Liver (tissue), 9 donors: ENCODE results near the gene ZNF222. TPM values are rescaled to one million over a fixed set of nuclear protein-coding genes. Genes with fewer than 3 reads are reported as not detected.

Experiments
- DNase-seq: peaks from one replicate; pipeline ENCODE4 v3.0.0-alpha.2; 2017; ENCODE audit warnings: low spot score
- H3K27ac ChIP-seq, 2 donors: one replicate each; pipeline ENCODE4 v1.7.0; 2013; ENCODE audit warnings: inconsistent platforms in 2 of 2, low read length in 2 of 2, control low read depth in 1 of 2, low read depth in 1 of 2, mild to moderate bottlenecking in 1 of 2
- H3K27me3 ChIP-seq, 4 donors: one replicate each; pipeline versions ENCODE4 v1.6.1 to v1.7.0; 2013; ENCODE audit warnings: low read length in 3 of 4, inconsistent platforms in 1 of 4, mild to moderate bottlenecking in 1 of 4, moderate library complexity in 1 of 4; ENCODE audit not compliant: control insufficient read depth in 4 of 4, insufficient read depth in 4 of 4
- H3K36me3 ChIP-seq, 4 donors: one replicate each; pipeline versions ENCODE4 v1.6.1 to v1.7.0; 2013; ENCODE audit warnings: low read length in 3 of 4, mild to moderate bottlenecking in 3 of 4, low read depth in 1 of 4, moderate library complexity in 1 of 4; ENCODE audit not compliant: control insufficient read depth in 4 of 4, insufficient read depth in 3 of 4
- H3K4me1 ChIP-seq, 4 donors: one replicate each; pipeline versions ENCODE4 v1.6.1 to v1.7.0; 2013; ENCODE audit warnings: low read length in 3 of 4, mild to moderate bottlenecking in 3 of 4, moderate library complexity in 1 of 4; ENCODE audit not compliant: control insufficient read depth in 4 of 4, insufficient read depth in 4 of 4
- H3K4me3 ChIP-seq, 3 donors: one replicate each; pipeline versions ENCODE4 v1.6.1 to v1.7.0; 2013; ENCODE audit warnings: low read length in 3 of 3, control low read depth in 1 of 3, low read depth in 1 of 3, mild to moderate bottlenecking in 1 of 3
- H3K9ac ChIP-seq, 2 donors: one replicate each; pipeline ENCODE4 v1.7.0; 2013; ENCODE audit warnings: low read length in 2 of 2, mild to moderate bottlenecking in 2 of 2, moderate library complexity in 2 of 2, control low read depth in 1 of 2, low read depth in 1 of 2
- H3K9me3 ChIP-seq, 4 donors: one replicate each; pipeline versions ENCODE4 v1.6.1 to v1.7.0; 2013; ENCODE audit warnings: low read length in 3 of 4; ENCODE audit not compliant: control insufficient read depth in 4 of 4
- EGR1 ChIP-seq, 2 donors: IDR thresholded peaks; 2 replicates each; pipeline ENCODE4 v1.6.1; 2016 to 2018; ENCODE audit warnings: antibody characterized with exemption in 2 of 2, low read depth in 2 of 2
- FOXA1 ChIP-seq: IDR thresholded peaks from 2 replicates; pipeline ENCODE4 v1.6.1; 2016; ENCODE audit warnings: antibody characterized with exemption
- FOXA2 ChIP-seq: IDR thresholded peaks from 2 replicates; pipeline ENCODE4 v1.6.1; 2016; ENCODE audit warnings: antibody characterized with exemption
- GABPA ChIP-seq, 2 donors: IDR thresholded peaks in 1 of 2; conservative IDR thresholded peaks in 1 of 2; 2 replicates each; pipeline ENCODE4 v1.6.1; 2016; ENCODE audit warnings: antibody characterized with exemption in 2 of 2, mild to moderate bottlenecking in 1 of 2, moderate library complexity in 1 of 2
- HNF4A ChIP-seq, 2 donors: conservative IDR thresholded peaks; 2 replicates each; pipeline ENCODE4 v1.6.1; 2016; ENCODE audit warnings: antibody characterized with exemption in 2 of 2, mild to moderate bottlenecking in 2 of 2
- HNF4G ChIP-seq: IDR thresholded peaks from 2 replicates; pipeline ENCODE4 v1.6.1; 2016; ENCODE audit warnings: antibody characterized with exemption
- JUND ChIP-seq, 2 donors: IDR thresholded peaks; 2 replicates each; pipeline ENCODE4 v1.6.1; 2016; ENCODE audit warnings: antibody characterized with exemption in 2 of 2
- NR2F2 ChIP-seq: IDR thresholded peaks from 2 replicates; pipeline ENCODE4 v1.6.1; 2016; ENCODE audit warnings: antibody characterized with exemption
- RAD21 ChIP-seq, 2 donors: IDR thresholded peaks; 2 replicates each; pipeline ENCODE4 v1.6.1; 2016; ENCODE audit warnings: antibody characterized with exemption in 2 of 2, mild to moderate bottlenecking in 2 of 2
- RXRA ChIP-seq, 2 donors: IDR thresholded peaks; 2 replicates each; pipeline ENCODE4 v1.6.1; 2017 to 2018; ENCODE audit warnings: antibody characterized with exemption in 2 of 2, mild to moderate bottlenecking in 1 of 2
- SP1 ChIP-seq: IDR thresholded peaks from 2 replicates; pipeline ENCODE4 v1.6.1; 2018; ENCODE audit warnings: antibody characterized with exemption, mild to moderate bottlenecking
- TAF1 ChIP-seq: conservative IDR thresholded peaks from 2 replicates; pipeline ENCODE4 v1.6.1; 2016; ENCODE audit warnings: antibody characterized with exemption, mild to moderate bottlenecking
- YY1 ChIP-seq: IDR thresholded peaks from 2 replicates; pipeline ENCODE4 v1.6.1; 2016; ENCODE audit warnings: antibody characterized with exemption, mild to moderate bottlenecking
- WGBS: extraction: QIAGEN DNeasy Blood & Tissue Kit; methylation state at CpG from one replicate; pipeline ENCODE4 v1.1.7; 2013; 5-methylcytosine and 5-hydroxymethylcytosine counted together
- polyA plus RNA-seq, 2 donors: library from polyadenylated mRNA; stranded (reverse) in 1 of 2; unstranded in 1 of 2; fragments of 200-250 nt in 1 of 2; fragments of >200 nt in 1 of 2; fragmentation: Nextera tagmentation in 1 of 2; extraction: Ambion mirVana in 1 of 2; gene quantifications; one replicate each; pipeline versions ENCODE4 v1.2.1 to v1.2.3, GENCODE V29; 2013 to 2015
- total RNA-seq, 2 donors: library from RNA; depleted of rRNA; stranded (reverse); fragments of >200 nt; gene quantifications; one replicate each; pipeline ENCODE4 v1.2.3, GENCODE V29; 2014
- TF ChIP-seq, protein P1 (sequence below): IDR thresholded peaks from 2 replicates; pipeline ENCODE4 v1.6.1; 2016; ENCODE audit warnings: antibody characterized with exemption, mild to moderate bottlenecking
- TF ChIP-seq, protein P2 (sequence below): IDR thresholded peaks from 2 replicates; pipeline ENCODE4 v1.6.1; 2016; ENCODE audit warnings: antibody characterized with exemption
- TF ChIP-seq, protein P3 (sequence below): IDR thresholded peaks from 2 replicates; pipeline ENCODE4 v1.6.1; 2016; ENCODE audit warnings: antibody characterized with exemption
- TF ChIP-seq, protein P4 (sequence below): fragments of 150-350 bp; IDR thresholded peaks from 2 replicates; pipeline ENCODE4 v1.5.1; 2017; ENCODE audit warnings: improper control_type of control experiment, low read depth, low read length; ENCODE audit not compliant: missing input control
- donor health status: healthy.
- donor health status: healthy.
- donor health status: healthy.
- donor health status: healthy.
- donor health status: healthy.

The ZNF222 gene
- total and polyA plus RNA-seq, 4 donors: 0.79 to 2.5 (median 1.5) TPM

DNA sequence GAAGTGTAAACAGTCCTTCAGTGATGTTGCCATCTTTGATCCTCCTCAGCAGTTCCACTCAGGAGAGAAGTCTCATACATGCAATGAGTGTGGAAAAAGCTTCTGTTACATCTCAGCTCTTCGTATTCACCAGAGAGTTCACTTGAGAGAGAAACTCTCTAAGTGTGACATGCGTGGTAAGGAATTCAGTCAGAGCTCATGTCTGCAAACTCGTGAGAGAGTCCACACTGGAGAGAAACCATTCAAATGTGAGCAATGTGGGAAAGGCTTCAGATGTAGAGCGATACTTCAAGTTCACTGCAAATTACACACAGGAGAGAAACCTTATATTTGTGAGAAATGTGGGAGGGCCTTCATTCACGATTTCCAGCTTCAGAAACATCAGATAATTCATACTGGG is 14.7 kb upstream of the ZNF222 start (continued):
- TF ChIP-seq, protein P1, sequence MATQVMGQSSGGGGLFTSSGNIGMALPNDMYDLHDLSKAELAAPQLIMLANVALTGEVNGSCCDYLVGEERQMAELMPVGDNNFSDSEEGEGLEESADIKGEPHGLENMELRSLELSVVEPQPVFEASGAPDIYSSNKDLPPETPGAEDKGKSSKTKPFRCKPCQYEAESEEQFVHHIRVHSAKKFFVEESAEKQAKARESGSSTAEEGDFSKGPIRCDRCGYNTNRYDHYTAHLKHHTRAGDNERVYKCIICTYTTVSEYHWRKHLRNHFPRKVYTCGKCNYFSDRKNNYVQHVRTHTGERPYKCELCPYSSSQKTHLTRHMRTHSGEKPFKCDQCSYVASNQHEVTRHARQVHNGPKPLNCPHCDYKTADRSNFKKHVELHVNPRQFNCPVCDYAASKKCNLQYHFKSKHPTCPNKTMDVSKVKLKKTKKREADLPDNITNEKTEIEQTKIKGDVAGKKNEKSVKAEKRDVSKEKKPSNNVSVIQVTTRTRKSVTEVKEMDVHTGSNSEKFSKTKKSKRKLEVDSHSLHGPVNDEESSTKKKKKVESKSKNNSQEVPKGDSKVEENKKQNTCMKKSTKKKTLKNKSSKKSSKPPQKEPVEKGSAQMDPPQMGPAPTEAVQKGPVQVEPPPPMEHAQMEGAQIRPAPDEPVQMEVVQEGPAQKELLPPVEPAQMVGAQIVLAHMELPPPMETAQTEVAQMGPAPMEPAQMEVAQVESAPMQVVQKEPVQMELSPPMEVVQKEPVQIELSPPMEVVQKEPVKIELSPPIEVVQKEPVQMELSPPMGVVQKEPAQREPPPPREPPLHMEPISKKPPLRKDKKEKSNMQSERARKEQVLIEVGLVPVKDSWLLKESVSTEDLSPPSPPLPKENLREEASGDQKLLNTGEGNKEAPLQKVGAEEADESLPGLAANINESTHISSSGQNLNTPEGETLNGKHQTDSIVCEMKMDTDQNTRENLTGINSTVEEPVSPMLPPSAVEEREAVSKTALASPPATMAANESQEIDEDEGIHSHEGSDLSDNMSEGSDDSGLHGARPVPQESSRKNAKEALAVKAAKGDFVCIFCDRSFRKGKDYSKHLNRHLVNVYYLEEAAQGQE: no peak
- no peak for TF ChIP-seq RAD21 (IDR thresholded peaks at IDR 0.05)
- TF ChIP-seq TAF1: no peak
- no peak for TF ChIP-seq YY1
- TF ChIP-seq JUND (IDR thresholded peaks at IDR 0.05): no peak
- no peak for TF ChIP-seq HNF4G
- no peak for TF ChIP-seq HNF4A (conservative IDR thresholded peaks at IDR 0.05)

DNA sequence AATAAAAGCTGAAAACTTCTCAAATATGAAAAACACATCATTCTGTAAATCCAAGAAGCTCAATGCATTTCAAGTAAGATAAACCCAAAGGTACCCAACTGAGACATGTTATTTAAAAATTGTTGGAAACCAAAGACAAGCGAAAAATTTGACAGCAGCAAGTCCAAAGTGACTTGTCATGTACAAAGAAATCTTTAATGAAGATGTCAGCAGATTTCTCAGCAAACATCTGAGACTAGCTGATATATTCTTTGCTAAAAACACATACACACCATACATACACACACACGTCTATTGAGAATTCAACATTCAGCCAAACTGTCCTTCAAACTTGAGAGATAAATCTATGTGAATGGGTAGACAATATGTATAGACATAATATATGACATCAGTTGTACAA is 5.7 kb upstream of the ZNF222 start:
- 35% methylated on average over 2 of the region's 2 CpGs for WGBS
- H3K27me3 ChIP-seq: peaks cover 0 to 5% (median 0%) of the 10 kb centered on the region in 4 donors
- TF ChIP-seq FOXA2 (no peak), RAD21 (IDR thresholded peaks at IDR 0.05) (no peak), HNF4G (no peak)
- TF ChIP-seq, protein P2, sequence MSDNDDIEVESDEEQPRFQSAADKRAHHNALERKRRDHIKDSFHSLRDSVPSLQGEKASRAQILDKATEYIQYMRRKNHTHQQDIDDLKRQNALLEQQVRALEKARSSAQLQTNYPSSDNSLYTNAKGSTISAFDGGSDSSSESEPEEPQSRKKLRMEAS: no peak
- TF ChIP-seq, protein P3, sequence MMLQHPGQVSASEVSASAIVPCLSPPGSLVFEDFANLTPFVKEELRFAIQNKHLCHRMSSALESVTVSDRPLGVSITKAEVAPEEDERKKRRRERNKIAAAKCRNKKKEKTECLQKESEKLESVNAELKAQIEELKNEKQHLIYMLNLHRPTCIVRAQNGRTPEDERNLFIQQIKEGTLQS: no peak

DNA sequence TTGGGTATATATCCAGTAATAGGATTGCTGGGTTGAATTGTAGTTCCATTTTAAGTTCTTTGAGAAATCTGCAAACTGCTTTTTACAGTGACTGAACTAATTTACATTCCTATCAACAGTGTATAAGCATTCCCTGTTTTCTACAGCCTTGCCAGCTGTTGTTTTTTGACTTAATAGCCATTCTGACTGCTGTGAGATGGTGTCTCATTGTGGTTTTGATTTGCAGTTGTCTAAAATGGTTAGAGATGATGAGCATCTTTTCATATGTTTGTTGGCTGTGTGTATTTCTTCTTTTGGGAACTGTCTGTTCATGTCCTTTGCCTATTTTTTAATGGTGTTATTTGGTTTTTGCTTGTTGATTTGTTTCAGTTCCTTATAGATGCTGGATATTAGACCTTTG is 4.0 kb upstream of the ZNF222 start:
- peaks cover 0 to 5% (median 0%) of the 10 kb centered on the region in 4 donors for H3K27me3 ChIP-seq
- DNase-seq: no peak
- H3K27ac ChIP-seq: no peak overlapping the region
- H3K9me3 ChIP-seq: peaks cover 9 to 38% (median 21%) of the 10 kb centered on the region in 4 donors
- peaks cover 0 to 4% (median 0%) of the 10 kb centered on the region in 4 donors for H3K36me3 ChIP-seq
- peaks cover 0 to 11% (median 7%) of the 10 kb centered on the region in 4 donors for H3K4me1 ChIP-seq
- TF ChIP-seq SP1: no peak
- TF ChIP-seq RXRA (IDR thresholded peaks at IDR 0.05): no peak
- TF ChIP-seq FOXA1: no peak
- TF ChIP-seq RAD21 (IDR thresholded peaks at IDR 0.05): no peak
- TF ChIP-seq, protein P4, sequence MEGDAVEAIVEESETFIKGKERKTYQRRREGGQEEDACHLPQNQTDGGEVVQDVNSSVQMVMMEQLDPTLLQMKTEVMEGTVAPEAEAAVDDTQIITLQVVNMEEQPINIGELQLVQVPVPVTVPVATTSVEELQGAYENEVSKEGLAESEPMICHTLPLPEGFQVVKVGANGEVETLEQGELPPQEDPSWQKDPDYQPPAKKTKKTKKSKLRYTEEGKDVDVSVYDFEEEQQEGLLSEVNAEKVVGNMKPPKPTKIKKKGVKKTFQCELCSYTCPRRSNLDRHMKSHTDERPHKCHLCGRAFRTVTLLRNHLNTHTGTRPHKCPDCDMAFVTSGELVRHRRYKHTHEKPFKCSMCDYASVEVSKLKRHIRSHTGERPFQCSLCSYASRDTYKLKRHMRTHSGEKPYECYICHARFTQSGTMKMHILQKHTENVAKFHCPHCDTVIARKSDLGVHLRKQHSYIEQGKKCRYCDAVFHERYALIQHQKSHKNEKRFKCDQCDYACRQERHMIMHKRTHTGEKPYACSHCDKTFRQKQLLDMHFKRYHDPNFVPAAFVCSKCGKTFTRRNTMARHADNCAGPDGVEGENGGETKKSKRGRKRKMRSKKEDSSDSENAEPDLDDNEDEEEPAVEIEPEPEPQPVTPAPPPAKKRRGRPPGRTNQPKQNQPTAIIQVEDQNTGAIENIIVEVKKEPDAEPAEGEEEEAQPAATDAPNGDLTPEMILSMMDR: no peak
- TF ChIP-seq, protein P2: no peak
- no peak for TF ChIP-seq FOXA2
- TF ChIP-seq YY1: no peak
- TF ChIP-seq, protein P3: no peak
- TF ChIP-seq NR2F2: no peak
- TF ChIP-seq TAF1: no peak
- TF ChIP-seq HNF4G: no peak
- no peak for TF ChIP-seq GABPA (IDR thresholded peaks at IDR 0.05 in 1 of 2, conservative IDR thresholded peaks at IDR 0.05 in 1 of 2)
- no peak for TF ChIP-seq HNF4A (conservative IDR thresholded peaks at IDR 0.05)
- no peak for TF ChIP-seq JUND (IDR thresholded peaks at IDR 0.05)
- TF ChIP-seq EGR1 (IDR thresholded peaks at IDR 0.05; ENCODE audit: low read depth in 2 of 2): no peak
- TF ChIP-seq, protein P1: no peak
- no peak overlapping the region for H3K9ac ChIP-seq
- H3K4me3 ChIP-seq: no peak overlapping the region

More for the DNA sequence above, 5.7 kb upstream of the ZNF222 start:
- no peak for DNase-seq
- H3K9ac ChIP-seq: no peak overlapping the region
- H3K27ac ChIP-seq: no peak overlapping the region
- H3K4me1 ChIP-seq: no peaks in the 10 kb centered on the region
- H3K4me3 ChIP-seq: no peak overlapping the region
- H3K9me3 ChIP-seq: peaks cover 12 to 51% (median 26%) of the 10 kb centered on the region in 4 donors
- peaks cover 0 to 4% (median 0%) of the 10 kb centered on the region in 4 donors for H3K36me3 ChIP-seq
